ENCODE results near the gene CCDC194. TPM values are rescaled to one million over a fixed set of nuclear protein-coding genes. Genes with fewer than 3 reads are reported as not detected.

The CCDC194 gene
- total RNA-seq, 1 donor from 2014 or later, result not detected

DNA sequence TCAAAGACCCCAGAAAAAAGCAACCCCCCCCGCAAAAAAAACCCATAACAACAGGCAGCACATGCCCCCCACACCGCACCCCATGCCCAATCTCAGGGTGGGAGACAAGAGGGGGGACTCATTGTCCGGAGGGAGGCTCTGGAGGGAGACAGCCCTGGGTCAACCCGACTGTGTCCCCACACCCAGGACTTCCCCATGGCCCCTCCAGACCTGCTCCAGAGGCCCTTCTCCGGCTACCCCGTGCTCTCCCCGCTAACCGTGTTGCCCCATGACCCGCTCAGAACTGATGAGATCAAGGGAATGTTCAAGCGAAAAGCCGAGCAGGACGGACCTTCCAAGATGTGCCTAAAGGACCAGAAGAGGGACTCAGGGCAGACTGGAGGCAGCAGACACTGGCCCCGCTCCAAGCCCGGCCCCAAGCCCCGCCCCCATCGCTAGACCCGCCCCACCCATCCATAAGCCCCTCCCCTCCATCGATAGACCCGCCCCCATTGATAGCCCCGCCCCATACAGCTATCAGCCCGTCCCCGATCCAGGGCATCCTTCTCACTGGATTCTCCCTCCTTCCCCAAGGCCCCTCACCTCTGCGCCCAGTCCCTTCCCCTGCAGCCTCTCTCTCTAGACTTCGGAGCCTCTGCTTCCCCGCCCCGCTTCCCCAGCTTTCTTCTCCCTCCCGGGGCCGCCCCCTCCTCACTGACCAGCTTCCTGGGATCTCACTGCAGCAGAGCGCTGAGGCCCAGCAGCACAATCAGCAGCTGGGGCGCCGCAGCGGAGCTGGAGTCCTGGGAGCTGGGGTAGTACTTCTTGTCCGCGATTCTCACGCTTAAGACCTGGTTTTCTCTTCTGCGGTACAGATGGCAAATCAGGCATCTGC is 9.2 kb upstream of the CCDC194 start:
- Mint-ChIP-seq H3K27me3 (ENCODE audit: unreplicated experiment) (peaks cover 2% of the 10 kb centered on the region), H3K9me3 (ENCODE audit: unreplicated experiment) (no peaks in the 10 kb centered on the region), H3K4me3 (ENCODE audit: unreplicated experiment) (peak overlapping the region; percentile 52), H3K36me3 (ENCODE audit: unreplicated experiment) (no peaks in the 10 kb centered on the region), H3K4me1 (ENCODE audit: low read depth, unreplicated experiment) (peaks cover 4% of the 10 kb centered on the region), H3K27ac (ENCODE audit: unreplicated experiment) (no peak overlapping the region)
- peak; percentile 62 for DNase-seq
- TF ChIP-seq, protein P1, sequence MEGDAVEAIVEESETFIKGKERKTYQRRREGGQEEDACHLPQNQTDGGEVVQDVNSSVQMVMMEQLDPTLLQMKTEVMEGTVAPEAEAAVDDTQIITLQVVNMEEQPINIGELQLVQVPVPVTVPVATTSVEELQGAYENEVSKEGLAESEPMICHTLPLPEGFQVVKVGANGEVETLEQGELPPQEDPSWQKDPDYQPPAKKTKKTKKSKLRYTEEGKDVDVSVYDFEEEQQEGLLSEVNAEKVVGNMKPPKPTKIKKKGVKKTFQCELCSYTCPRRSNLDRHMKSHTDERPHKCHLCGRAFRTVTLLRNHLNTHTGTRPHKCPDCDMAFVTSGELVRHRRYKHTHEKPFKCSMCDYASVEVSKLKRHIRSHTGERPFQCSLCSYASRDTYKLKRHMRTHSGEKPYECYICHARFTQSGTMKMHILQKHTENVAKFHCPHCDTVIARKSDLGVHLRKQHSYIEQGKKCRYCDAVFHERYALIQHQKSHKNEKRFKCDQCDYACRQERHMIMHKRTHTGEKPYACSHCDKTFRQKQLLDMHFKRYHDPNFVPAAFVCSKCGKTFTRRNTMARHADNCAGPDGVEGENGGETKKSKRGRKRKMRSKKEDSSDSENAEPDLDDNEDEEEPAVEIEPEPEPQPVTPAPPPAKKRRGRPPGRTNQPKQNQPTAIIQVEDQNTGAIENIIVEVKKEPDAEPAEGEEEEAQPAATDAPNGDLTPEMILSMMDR (IDR thresholded peaks at IDR 0.05; ENCODE audit: partially characterized antibody, unreplicated experiment), result no peak

DNA sequence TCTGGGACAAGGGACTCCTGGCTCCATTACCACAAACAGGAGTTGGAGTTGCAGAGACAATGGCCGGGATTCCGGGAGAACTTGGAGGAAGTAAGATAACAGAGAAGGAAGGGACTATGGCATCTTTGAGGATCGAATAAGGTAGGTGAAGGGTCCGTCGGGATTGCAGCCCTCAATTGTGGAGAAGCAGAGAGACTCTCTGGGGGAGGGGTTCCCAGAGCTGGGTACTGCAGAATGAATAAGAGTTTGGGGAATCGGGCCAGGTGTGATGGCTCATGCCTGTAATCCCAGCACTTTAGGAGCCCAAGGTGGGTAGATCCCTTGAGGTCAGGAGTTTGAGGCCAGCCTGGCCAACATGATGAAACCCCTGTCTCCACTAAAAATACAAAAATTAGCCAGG is 7.6 kb upstream of the CCDC194 start:
- no peak overlapping the region for H3K27ac Mint-ChIP-seq (ENCODE audit: unreplicated experiment)

DNA sequence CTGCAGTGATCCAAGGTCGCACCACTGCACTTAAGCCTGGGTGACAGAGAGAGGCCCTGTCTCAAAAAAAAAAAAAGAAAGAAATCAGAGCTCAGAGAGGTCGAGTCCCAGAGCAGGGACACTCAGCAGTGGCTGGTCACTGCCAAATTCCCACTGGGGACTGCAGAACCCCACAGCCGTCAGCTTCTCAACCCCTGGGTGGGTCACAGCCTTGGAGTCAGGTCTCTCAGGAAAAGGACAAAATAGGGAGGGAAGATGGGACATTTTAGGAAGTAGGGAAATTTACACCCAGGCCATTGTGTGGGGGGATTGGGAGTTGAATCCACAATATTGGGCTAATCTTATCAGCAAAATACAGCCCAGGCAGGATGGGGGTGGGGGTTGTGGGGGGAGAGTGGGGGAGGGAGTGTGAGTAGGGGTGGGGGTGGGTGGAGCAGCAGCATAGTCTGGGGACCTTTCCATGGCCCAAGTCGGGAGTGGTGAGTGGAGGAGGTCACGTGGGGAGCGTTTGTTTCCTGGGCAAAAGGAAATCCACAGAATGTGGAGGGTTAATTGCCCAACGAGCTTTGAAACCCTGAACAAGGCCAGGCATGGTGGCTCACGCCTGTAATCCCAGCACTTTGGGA is 5.0 kb upstream of the CCDC194 start:
- TF ChIP-seq, protein P1 (IDR thresholded peaks at IDR 0.05; ENCODE audit: partially characterized antibody, unreplicated experiment), result no peak
- no peaks in the 10 kb centered on the region for H3K9me3 Mint-ChIP-seq (ENCODE audit: unreplicated experiment)
- H3K27me3 Mint-ChIP-seq (ENCODE audit: unreplicated experiment), result peaks cover 2% of the 10 kb centered on the region
- DNase-seq, result no peak
- no peak overlapping the region for H3K27ac Mint-ChIP-seq (ENCODE audit: unreplicated experiment)
- H3K4me3 Mint-ChIP-seq (ENCODE audit: unreplicated experiment), result no peak overlapping the region
- H3K36me3 Mint-ChIP-seq (ENCODE audit: unreplicated experiment), result no peaks in the 10 kb centered on the region
- no peaks in the 10 kb centered on the region for H3K4me1 Mint-ChIP-seq (ENCODE audit: low read depth, unreplicated experiment)

More for the DNA sequence above, 7.6 kb upstream of the CCDC194 start:
- TF ChIP-seq, protein P1 (IDR thresholded peaks at IDR 0.05; ENCODE audit: partially characterized antibody, unreplicated experiment), result no peak
- H3K36me3 Mint-ChIP-seq (ENCODE audit: unreplicated experiment), result no peaks in the 10 kb centered on the region
- H3K4me1 Mint-ChIP-seq (ENCODE audit: low read depth, unreplicated experiment), result no peaks in the 10 kb centered on the region
- H3K4me3 Mint-ChIP-seq (ENCODE audit: unreplicated experiment), result no peak overlapping the region
- DNase-seq, result no peak
- peaks cover 4% of the 10 kb centered on the region for H3K27me3 Mint-ChIP-seq (ENCODE audit: unreplicated experiment)
- no peaks in the 10 kb centered on the region for H3K9me3 Mint-ChIP-seq (ENCODE audit: unreplicated experiment)

DNA sequence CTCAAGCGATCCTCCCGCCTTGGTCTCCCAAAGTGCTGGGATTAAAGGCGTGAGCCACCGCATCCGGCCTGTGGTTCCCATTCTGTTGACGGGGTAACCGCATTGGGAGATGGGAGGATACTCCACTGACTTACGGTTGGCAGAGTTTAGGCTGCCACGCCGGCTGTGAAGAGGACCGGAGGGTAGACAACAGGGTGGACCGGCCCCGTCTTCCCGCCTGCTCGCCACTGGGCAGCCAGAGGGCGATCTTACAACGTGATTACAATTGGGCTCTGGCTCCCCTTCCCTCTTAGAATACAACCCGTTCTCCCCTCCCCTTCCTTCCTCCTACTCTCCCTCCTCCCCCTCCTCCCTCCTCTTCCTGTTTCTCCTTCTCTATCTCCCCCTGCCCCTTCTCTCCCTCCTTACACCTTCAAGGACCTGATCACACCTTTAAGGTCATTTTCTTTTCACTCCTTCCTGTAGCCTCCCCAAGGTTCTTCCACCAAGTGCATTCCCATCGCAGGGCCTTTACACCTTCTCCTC is 957 bp upstream of the CCDC194 start:
- peaks cover 5% of the 10 kb centered on the region for H3K9me3 Mint-ChIP-seq (ENCODE audit: unreplicated experiment)
- H3K4me3 Mint-ChIP-seq (ENCODE audit: unreplicated experiment), result no peak overlapping the region
- TF ChIP-seq, protein P1 (IDR thresholded peaks at IDR 0.05; ENCODE audit: partially characterized antibody, unreplicated experiment), result peak; percentile 75
- peak; percentile 77 for DNase-seq
- H3K27ac Mint-ChIP-seq (ENCODE audit: unreplicated experiment), result no peak overlapping the region
- peaks cover 5% of the 10 kb centered on the region for H3K4me1 Mint-ChIP-seq (ENCODE audit: low read depth, unreplicated experiment)
- peaks cover 5% of the 10 kb centered on the region for H3K27me3 Mint-ChIP-seq (ENCODE audit: unreplicated experiment)
- no peaks in the 10 kb centered on the region for H3K36me3 Mint-ChIP-seq (ENCODE audit: unreplicated experiment)

Data from glutamatergic neuron (in vitro differentiated cells).